Esophagus mucosa (tissue), 1 donor: Measurements from ENCODE around the gene ERCC5. TPM values are rescaled to one million over a fixed set of nuclear protein-coding genes. Genes with fewer than 3 reads are reported as not detected.

Experiments used
- ATAC-seq: fragments of 200-7000 bp; cut with Tn5 transposase; one replicate; pipeline ENCODE4 v1.9.1; 2020
- total RNA-seq: library from RNA; stranded (reverse); gene quantifications from one replicate; pipeline ENCODE4 v1.2.4, GENCODE V29; 2023
- donor health status: DM: yes; HTN: yes; CAD: no.

Gene ERCC5
- total RNA-seq, 1 donor from 2014 or later: 20.0 TPM

GRCh38 chr13:102846261-102847015 lies 606 bp downstream of the ERCC5 start:
- peak; percentile 54 for ATAC-seq

GRCh38 chr13:102847272-102848234 lies 1.7 kb downstream of the ERCC5 start:
- ATAC-seq: no peak

DNA sequence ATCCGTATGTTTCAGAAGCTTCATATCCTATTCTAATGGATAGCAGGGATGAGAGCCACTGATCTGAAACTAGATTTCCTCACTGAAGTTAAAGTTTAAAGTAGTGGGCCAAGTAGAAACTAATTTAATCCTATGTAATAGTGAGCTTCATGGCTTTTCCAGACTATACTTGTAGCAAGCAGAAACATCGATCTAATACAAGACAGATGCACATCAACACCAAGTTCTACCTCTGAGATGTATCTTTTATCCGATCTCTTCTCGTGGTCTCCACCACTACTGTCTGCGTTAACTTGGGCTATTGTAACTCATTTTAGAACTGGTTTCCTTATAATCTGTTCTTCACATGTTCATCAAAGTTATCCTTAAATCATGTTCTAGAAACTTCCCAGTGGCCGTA lies 3.1 kb downstream of the ERCC5 start:
- ATAC-seq: no peak

DNA sequence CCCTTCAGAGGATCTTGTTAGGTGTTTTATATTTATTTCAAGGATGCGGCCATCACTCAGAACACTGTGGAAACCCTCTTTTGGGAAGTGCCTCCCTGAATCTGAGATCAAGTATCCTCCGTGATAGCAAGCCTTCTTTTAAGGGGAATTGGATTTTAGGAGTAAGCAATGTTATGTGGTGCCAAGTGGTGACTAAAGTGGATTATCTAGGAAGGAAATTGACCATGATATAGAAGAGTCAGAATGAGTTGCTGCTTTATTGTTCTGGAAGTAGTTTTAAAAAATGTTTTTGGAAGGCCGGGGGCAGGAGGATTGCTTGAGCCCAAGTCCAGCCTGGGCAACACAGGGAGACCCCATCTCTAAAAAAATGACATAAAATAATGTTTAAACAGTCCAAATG lies 6.7 kb downstream of the ERCC5 start:
- ATAC-seq: no peak

GRCh38 chr13:102854675-102855074 lies 8.8 kb downstream of the ERCC5 start:
- ATAC-seq: no peak

- no peak for ATAC-seq
Observed at GRCh38 chr13:102856557-102856956, 10.7 kb downstream of the ERCC5 start.

GRCh38 chr13:102862624-102863210 lies 16.9 kb downstream of the ERCC5 start:
- ATAC-seq: no peak

DNA sequence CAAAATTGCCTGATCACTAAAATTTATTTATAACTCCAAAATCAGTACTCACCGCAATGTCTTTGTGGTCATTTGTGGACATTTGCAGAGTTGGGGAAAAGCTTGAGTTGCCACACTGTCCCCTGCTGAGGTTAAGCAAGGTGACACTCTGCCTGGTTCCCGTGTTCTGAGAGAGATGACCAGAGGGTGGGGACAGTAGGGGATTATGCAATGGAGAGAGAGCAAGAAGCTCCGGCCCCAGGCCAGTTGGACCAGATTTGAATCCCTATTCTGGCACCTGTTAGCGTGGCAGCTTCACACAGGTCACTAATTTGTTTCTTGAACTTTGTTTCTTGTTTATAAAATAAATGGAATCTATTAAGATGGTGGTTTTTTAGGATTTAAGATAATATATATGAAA lies 17.8 kb downstream of the ERCC5 start:
- ATAC-seq: peak; percentile 43

GRCh38 chr13:102868366-102868936 lies 22.6 kb downstream of the ERCC5 start:
- no peak for ATAC-seq

DNA sequence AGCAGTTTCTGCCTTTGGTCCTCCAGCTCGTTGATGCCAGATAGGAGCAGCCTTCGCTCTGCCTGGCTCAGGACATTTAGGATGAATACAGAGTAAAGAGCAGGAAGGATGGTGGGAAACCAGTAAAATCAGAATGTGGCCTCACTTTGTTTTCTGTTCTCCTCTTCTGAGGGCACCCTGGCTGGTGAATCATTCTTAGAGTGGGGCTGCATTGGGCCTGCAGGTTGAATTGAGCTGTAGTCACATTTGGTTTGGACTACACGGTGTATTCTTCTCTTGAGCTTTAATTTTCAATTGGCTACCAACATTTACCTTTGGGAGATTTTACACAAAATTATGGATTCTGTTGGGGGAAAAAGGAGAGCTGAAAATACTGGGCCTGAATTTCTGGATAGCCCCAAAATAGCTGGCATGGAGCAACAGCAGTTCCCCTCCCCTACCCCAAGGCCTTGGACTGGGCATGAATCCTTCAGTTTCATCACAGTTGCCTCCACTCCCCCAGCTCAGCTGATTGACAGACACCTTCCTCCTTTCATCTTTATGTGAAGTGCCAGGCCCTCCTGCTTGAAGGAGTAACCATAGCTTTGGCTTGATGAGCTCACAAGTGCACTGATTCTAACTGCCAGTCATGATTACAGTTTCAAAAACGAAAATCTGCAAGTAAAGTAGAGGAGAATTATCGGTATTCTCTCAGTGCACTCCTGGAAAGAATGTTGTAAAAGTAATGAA lies 24.3 kb downstream of the ERCC5 start:
- ATAC-seq: no peak

DNA sequence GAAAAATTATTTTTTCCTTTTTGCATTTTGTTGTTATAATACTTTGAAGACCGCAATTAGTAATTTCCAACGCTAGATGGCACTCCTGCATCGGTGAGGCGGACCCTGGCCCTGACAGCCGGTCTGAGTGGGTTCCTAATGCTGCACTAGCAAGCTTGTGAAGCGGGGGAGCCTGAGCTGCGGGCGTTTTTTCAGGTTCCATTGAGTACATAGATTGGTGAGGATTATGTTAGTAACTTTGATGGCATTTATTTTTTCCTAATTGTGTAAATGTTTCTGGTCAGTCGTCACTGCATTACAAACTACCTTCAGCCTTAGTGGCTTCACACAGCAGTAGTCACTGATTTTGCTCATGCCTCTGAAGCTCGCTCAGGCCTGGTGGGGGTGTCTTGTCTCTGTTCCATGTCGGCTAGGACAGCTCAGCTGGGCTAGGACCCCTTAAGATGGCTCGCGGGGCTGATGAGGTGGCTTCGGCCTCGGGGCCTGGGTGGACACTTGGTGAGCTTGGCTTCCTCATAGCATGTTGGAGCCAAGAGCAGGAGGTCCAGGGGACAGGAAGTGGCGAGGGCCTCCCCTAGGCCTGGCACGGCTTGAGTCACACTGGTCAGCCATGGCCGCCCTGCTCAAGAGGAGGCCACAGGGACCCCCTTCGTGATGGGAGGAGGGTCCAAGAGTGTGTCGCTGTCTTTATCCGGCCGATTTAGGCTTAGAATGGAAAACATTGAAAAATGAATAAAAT lies 25.0 kb downstream of the ERCC5 start:
- peak; percentile 58 for ATAC-seq

GRCh38 chr13:102872131-102872530 lies 26.3 kb downstream of the ERCC5 start:
- ATAC-seq: no peak

DNA sequence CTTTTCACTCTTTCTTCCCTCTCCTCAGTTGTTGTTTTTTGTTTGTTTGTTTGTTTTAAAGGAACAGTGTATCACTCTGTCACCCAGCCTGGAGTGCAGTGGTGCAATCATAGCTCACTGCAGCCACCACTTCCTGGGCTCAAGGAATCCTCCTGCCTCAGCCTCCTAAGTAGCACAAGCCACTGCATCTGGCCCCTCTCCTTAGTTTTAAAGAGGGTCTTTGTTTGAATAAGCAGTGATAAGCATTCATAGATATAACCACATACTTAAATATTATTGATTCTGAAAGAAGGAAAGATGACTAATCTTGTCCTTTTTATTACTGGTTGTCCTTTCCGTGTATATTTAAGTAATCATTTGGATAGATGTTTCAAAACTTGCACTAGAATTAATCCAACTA lies 26.7 kb downstream of the ERCC5 start:
- no peak for ATAC-seq

DNA sequence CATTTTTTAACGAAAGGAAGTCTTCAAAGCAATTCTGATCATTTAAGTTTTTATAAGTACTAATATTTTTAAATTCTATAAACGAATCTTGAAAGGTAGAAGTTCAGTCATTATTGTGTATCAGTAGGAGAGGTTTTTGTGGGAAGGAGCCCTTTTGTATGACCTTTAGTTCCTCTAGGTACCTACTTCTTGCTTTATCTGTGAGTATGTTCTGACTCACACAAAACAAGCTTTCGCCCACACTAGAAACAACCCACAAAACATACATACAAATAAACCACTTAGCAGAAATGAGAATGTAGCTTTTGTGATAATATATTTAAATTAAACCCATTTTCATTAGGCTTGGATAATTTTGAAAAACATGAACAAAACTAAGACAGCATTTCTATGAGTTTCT lies 27.8 kb downstream of the ERCC5 start:
- ATAC-seq: no peak

GRCh38 chr13:102875256-102875655 lies 29.4 kb downstream of the ERCC5 start:
- no peak for ATAC-seq

GRCh38 chr13:102877303-102877702 lies 31.5 kb downstream of the ERCC5 start:
- ATAC-seq: no peak

DNA sequence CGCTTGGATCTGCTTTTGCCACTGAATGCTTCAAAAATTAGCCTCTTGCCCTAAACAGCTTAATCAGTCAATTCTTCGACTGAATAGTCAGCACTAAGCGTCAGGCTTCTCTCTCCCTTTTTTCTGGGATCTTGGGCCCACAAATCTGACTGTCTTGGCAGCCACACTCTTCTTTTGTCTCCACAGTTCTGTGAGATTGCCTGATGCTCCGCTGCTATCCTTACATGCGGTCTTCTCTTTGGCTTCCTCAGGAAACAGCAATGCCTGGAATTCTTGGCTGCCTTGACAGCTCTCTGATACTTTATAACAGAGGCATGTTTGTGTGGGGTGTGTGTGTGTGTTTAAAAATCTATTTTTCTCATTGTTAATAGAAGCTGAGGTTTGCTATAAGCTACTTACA lies 32.6 kb downstream of the ERCC5 start:
- no peak for ATAC-seq

GRCh38 chr13:102879793-102880499 lies 34.1 kb downstream of the ERCC5 start:
- no peak for ATAC-seq

DNA sequence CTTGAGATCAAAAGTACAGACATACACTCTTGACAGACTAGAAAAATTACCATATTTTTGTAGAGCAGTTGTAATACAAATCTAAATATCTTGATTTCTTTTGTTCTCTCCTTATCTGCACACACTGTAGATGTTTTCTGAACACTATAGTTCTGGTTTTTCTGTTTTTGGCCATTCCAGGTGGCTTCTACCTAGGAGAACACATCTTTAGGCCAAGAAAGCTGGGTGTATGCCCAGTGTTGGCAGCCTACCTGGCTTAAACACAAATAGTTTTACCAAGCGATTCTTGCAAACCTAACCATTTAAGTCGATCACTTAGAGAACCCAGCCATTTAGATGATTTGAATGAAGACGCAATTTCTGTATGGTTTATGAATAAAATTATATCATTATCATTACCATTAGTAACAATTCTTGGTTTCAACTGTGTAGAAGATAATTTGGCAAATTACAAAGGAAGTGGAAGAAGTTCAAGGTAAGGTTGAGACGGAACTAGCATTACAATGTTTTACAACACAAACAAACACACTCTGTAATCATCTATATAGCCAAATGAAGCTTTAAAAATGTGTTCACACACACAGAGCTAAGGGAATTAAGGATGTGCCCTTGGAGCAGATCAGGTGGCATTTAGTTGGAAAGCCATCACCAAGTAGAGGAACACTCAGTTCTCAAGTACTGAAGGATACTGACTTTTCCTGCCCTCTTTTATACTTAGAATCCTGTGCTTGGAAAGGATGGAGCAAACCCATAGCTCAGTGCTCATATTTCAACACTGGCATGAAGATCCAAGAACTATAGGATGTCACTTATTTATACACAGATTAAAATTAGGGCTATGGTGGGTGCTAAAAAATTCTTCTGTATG lies 36.2 kb downstream of the ERCC5 start:
- ATAC-seq: no peak

DNA sequence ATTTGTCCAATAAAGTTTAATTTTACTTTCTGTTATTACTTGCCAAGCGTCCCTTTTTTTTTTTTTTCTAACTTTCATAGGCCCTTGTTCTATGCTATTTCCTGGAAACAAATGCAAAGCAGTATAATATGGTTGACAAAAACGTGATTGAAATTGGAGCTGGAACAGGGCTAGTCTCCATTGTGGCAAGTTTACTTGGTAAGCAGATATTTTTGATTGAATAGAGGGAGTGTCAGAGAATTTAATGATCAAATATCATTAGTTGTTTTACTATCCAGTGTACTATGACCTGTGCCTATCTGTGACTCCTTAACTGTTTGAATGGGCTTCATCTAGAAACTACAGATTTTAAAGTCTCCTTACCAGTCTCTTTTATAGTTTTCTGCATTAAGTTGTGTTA lies 46.7 kb downstream of the ERCC5 start:
- no peak for ATAC-seq
